Mammary epithelial cell (primary cell): ENCODE results near the gene ADARB2.

Experiments
- CTCF ChIP-seq, 2 donors: IDR thresholded peaks in 1 of 2; conservative IDR thresholded peaks in 1 of 2; 2 replicates each; pipeline ENCODE4 v1.5.1; 2011 to 2012; ENCODE audit warnings: inconsistent platforms in 2 of 2, low read length in 2 of 2, mild to moderate bottlenecking in 2 of 2, control low read depth in 1 of 2, low read depth in 1 of 2; ENCODE audit not compliant: insufficient read depth in 1 of 2; ENCODE audit errors: extremely low read depth in 1 of 2
- EZH2 ChIP-seq: IDR thresholded peaks from 2 replicates; pipeline ENCODE4 v1.6.1; 2012; ENCODE audit warnings: low read length, inconsistent platforms, borderline replicate concordance

- TF ChIP-seq CTCF (conservative IDR thresholded peaks at IDR 0.05 in 1 of 2, IDR thresholded peaks at IDR 0.05 in 1 of 2; ENCODE audit: extremely low read depth in 1 of 2, insufficient read depth in 1 of 2, low read depth in 1 of 2, low read length in 2 of 2) (no peak), EZH2 (no peak)
These were observed 403.3 kb downstream of the ADARB2 start for GRCh38 chr10:1333981-1334380.
